Muscle of leg (tissue), 11 donors: ENCODE measurements around the gene LCN12. TPM values are rescaled to one million over a fixed set of nuclear protein-coding genes. Genes with fewer than 3 reads are reported as not detected.

Experiments used
- DNase-seq: peaks from one replicate; pipeline ENCODE4 v3.0.0; 2013
- H3K27ac ChIP-seq: one replicate; pipeline ENCODE4 v1.5.1; 2013; ENCODE audit warnings: mild to moderate bottlenecking, low read length, control low read depth
- H3K27me3 ChIP-seq: one replicate; pipeline ENCODE4 v1.6.1; 2013; ENCODE audit warnings: low read length; ENCODE audit not compliant: control insufficient read depth, insufficient read depth
- H3K36me3 ChIP-seq: one replicate; pipeline ENCODE4 v1.6.1; 2013; ENCODE audit warnings: low read length; ENCODE audit not compliant: control insufficient read depth, insufficient read depth
- H3K4me1 ChIP-seq: one replicate; pipeline ENCODE4 v1.6.1; 2013; ENCODE audit warnings: low read length; ENCODE audit not compliant: control insufficient read depth, insufficient read depth
- H3K4me3 ChIP-seq: one replicate; pipeline ENCODE4 v1.5.1; 2013; ENCODE audit warnings: low read length, control low read depth
- H3K9me3 ChIP-seq: replicated peaks from 2 replicates; pipeline ENCODE4 v1.6.1; 2013; ENCODE audit warnings: low read depth, low read length; ENCODE audit not compliant: control insufficient read depth
- WGBS: methylation state at CpG from one replicate; pipeline ENCODE4 v1.1.5; 2013; ENCODE audit warnings: missing lambda C conversion rate; ENCODE audit not compliant: insufficient coverage; 5-methylcytosine and 5-hydroxymethylcytosine counted together
- polyA plus RNA-seq, 8 donors: library from polyadenylated mRNA; unstranded; fragments of 120-200 nt; gene quantifications; one replicate each; pipeline versions ENCODE4 v1.2.1 to v1.2.3, GENCODE V29; 2013; ENCODE audit warnings: inconsistent platforms in 1 of 8, low replicate concordance in 1 of 8; ENCODE audit not compliant: insufficient read length in 8 of 8, insufficient read depth in 1 of 8
- total RNA-seq: library from RNA; stranded (reverse); fragments of 120-200 nt; gene quantifications from one replicate; pipeline ENCODE4 v1.2.4, GENCODE V29; 2013

LCN12 gene
- total and polyA plus RNA-seq, 9 donors = 0.10 to 5.3 (median 0.71) TPM; not detected in 1

DNA sequence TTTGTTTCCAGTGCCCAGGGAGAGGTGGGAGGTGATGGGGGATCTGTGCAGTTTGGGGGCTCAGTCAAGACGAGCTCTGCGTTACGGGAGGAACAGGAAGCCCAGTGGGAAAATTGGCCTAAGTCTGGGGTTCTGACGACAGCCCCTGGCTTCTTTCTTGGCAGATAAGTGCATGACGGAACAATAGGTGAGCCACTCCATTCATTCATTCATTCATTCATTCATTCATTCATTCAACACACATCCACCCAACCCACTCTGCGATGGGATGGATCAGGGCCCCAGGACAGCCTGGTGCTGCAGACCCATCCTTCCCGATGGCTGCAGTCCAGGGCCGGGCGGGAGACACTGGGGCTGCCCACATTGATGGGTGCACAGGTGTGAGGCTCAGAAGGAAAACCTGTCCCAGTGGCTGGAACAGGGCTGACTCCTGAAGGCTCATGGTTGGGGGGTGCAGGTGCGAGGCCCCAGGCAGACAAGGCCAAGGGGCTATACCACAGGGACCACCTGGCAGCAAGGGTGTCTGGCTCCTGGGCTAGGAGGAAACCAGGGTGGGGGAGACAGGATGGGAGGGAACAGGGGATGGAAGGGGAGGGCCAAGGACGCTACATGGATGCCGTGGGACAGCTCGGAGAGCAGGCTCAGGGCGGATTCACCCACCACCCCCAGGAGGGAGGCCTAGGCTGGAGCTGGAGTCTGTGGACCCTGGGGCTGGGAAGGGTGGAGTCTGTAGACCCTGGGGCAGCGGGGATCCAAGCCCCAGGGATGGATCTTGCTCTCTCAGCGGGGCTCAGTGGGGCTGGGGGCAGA is 28.8 kb downstream of the LCN12 start:
- peaks cover 31% of the 10 kb centered on the region for H3K4me1 ChIP-seq
- no peaks in the 10 kb centered on the region for H3K9me3 ChIP-seq
- no peaks in the 10 kb centered on the region for H3K36me3 ChIP-seq
- DNase-seq = no peak
- peaks cover 44% of the 10 kb centered on the region for H3K27me3 ChIP-seq
- H3K27ac ChIP-seq = no peak overlapping the region
- H3K4me3 ChIP-seq = no peak overlapping the region
- WGBS = 87% methylated on average over 9 of the region's 16 CpGs

DNA sequence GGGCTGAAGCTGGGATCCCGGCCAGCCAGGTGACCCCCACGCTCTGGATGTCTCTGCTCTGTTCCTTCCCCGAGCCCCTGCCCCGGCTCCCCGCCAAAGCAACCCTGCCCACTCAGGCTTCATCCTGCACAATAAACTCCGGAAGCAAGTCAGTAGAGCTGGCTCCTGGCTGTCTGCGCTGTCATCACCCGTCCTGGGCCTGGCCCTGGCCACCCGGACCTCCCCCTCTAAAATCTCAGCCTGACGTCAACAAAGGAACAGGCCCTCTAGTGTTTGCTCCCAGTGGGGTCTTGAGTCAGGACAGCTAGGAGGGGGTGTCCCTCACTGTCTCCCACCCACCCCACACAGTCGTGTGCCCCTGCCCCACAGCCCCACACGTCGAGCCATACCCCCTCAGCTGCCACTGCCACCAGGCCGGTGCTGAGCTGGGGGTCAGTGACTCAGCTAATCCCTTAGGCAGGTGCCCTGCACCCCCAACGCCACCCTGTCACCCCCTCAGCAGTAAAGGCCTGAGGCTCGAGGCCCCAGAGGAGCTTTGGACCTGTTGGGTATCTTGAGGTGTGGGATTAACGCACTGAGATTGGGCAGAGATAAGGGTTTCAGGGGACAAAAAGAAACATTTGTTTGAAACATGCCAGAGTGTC is 29.6 kb downstream of the LCN12 start:
- peaks cover 52% of the 10 kb centered on the region for H3K27me3 ChIP-seq
- no peaks in the 10 kb centered on the region for H3K9me3 ChIP-seq
- H3K36me3 ChIP-seq = no peaks in the 10 kb centered on the region
- H3K27ac ChIP-seq = no peak overlapping the region
- WGBS = 44% methylated on average over 9 of the region's 17 CpGs
- no peak overlapping the region for H3K4me3 ChIP-seq
- no peak for DNase-seq
- H3K4me1 ChIP-seq = peaks cover 24% of the 10 kb centered on the region

DNA sequence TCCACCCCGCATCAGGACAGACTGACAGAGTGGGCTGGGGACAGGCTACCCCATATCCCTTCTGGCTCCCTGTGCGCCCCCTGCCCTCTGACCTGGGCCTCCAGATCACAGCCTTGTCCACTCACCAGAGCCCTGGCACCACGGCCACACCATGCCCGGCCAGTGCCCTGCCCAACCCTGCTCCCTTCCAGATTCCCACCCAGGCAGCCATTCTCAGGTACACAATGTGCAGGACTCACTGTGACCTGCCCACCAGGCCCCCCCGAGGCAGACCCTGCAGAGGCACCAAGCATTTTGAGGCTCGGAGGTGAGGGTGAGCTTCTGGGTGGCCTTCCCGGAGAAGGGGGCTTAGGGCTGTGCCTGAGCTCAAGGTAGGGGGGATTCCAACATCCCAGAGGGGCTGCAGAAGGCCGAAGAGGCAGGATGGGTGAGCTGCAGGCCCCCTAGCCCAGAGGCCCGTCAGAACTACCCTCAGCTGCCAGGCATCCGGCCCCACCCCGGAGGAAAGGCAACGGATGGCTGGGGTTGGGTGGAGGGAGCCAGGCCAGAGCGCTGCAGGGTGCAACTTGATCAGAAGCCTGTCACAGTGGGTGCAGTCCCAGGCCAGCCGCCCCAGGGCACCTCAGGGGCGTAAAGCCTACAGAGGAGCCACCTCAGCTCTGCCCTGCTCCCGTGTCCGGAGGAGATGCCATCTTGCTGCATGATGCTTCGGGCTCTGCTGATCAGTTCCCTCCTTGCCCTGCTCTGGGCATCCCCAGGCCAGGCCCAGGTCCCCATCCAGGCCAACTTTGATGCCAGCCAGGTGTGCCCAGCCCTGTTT is 30.4 kb downstream of the LCN12 start, which contains the start of gene LCNL1:
Gene LCNL1, plus strand, starts transcription at position 762 of the 820 bp plus-strand sequence. CDS start 594 bp downstream, outside the sequence.
- Histone ChIP-seq H3K4me3 (no peak within 1 kb of the TSS), H3K9me3 (no peaks in the 10 kb centered on the region), H3K36me3 (no peaks in the 10 kb centered on the region), H3K27ac (no peak within 1 kb of the TSS), H3K27me3 (peaks cover 57% of the 10 kb centered on the region), H3K4me1 (peaks cover 16% of the 10 kb centered on the region)
- WGBS = 78% methylated on average over 16 of the region's 18 CpGs
- no peak for DNase-seq

DNA sequence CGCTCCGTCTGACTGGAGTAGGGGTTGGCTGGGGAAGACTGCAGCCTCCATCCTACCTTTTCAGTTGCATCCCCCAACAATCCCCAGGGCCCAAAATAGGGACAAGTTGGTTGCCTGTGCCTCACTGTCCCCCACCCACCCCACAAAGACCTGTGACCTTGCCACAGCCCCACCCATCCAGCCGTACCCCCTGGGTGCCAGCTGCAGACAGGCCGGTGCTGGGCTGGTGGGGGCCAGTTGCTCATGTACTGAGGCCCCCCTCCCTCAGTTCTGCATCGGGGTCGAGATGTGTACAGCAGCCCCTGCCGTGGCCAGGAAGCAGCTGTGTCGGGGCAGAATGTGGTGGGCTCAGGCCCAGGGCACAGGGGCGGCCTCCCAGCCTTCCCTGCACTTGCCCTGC is 31.1 kb downstream of the LCN12 start:
- Histone ChIP-seq H3K36me3 (no peaks in the 10 kb centered on the region), H3K27ac (no peak overlapping the region), H3K4me1 (peaks cover 9% of the 10 kb centered on the region), H3K4me3 (no peak overlapping the region), H3K27me3 (peaks cover 61% of the 10 kb centered on the region), H3K9me3 (no peaks in the 10 kb centered on the region)
- DNase-seq = no peak
- WGBS = 74% methylated on average over 7 of the region's 9 CpGs

DNA sequence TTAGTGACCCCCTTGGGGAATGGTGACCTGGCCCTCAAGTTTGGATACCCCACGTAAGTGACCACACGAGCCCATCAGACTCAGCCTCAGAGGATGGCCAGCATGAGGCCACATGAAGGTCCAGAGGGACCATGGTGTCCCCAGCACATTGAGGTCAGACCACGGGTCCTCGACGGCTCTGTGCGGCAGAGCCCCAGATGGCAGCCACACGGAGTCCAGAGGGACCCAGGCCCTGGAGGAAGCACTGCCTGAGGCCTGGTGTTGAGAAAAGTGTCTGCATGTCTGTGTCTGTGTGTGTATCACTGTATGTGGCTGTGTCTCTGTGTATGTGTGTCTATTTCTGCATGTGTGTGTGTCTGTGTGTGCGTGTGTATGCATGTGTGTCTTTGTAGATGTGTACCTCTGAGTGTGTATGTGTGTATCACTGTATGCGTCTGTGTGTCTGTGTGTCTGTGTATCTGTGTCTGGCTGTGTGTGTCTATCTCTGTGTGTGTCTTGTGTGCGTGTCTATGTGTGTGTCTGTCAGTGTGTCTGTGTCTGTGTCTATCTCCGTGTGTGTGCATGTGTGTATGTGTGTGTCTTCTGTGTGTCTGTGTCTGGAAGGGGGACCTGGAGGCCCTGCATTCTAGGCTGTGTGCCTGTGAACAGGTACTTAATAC is 31.7 kb downstream of the LCN12 start:
- H3K36me3 ChIP-seq = no peaks in the 10 kb centered on the region
- H3K4me1 ChIP-seq = peaks cover 9% of the 10 kb centered on the region
- H3K9me3 ChIP-seq = no peaks in the 10 kb centered on the region
- H3K27ac ChIP-seq = no peak overlapping the region
- no peak for DNase-seq
- peaks cover 64% of the 10 kb centered on the region for H3K27me3 ChIP-seq
- H3K4me3 ChIP-seq = no peak overlapping the region
- WGBS = 88% methylated on average over 2 of the region's 11 CpGs

DNA sequence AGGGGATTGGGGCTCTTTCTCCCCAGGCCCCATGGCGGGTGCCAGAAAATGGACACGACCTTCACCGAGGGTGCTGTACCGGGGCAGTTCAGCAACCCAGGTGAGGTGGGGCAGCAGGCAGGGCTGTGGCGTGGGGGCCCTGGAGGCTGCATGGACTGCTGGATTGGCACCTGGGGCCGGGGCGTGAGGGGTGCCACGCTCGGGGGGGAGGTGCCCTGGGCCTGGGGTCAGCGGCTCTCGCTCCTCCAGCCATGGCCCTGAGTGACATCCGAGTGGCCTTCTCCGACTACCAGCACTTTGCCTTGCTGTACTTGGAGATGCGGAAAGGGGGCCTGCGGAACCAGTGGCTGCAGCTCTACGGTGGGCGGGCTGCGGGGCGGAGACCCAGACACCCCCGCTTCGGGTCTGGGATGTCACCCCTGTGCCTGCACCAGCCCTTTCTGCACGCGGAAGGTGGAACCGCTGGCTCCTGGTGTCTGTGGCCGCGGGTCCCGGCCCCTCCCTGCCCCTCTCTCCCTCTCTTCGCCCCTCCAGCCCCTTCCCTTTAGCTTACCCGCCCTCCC is 32.5 kb downstream of the LCN12 start:
- WGBS = 27% methylated on average over 24 of the region's 29 CpGs
- H3K9me3 ChIP-seq = no peaks in the 10 kb centered on the region
- H3K27me3 ChIP-seq = peaks cover 64% of the 10 kb centered on the region
- H3K27ac ChIP-seq = no peak overlapping the region
- DNase-seq = no peak
- peaks cover 9% of the 10 kb centered on the region for H3K4me1 ChIP-seq
- H3K36me3 ChIP-seq = no peaks in the 10 kb centered on the region
- no peak overlapping the region for H3K4me3 ChIP-seq

DNA sequence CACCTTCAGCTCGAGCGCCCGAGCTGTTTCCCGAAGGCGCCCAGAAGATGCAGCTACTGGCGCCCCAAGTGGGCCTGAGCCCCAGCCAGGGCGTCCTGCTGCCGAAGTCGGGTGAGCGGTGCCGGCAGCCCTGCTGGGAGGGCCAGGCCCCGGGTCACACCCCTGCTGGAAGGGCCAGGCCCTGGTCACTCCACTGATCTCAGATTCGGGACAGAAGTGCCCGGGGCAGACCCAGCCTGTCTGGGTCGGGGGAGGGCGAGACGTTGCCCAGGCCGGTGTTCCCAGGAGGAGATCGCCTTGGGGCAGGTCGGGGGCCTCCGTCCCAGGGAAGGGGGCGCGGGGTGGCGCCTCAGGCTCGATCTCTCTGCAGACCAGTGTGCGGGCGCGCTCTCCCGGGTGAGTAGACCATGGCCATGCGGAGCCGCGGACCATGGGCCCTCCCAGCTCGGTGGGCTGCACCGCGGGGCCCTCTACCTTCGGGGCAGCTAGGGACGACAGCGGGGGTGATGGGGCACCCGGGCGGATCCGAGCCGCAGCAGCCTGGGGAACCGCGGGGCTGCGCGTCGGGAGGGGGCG is 33.0 kb downstream of the LCN12 start:
- no peak overlapping the region for H3K4me3 ChIP-seq
- peaks cover 9% of the 10 kb centered on the region for H3K4me1 ChIP-seq
- DNase-seq = no peak
- no peaks in the 10 kb centered on the region for H3K36me3 ChIP-seq
- WGBS = 5% methylated on average over 48 of the region's 48 CpGs
- H3K27me3 ChIP-seq = peaks cover 64% of the 10 kb centered on the region
- H3K27ac ChIP-seq = no peak overlapping the region
- H3K9me3 ChIP-seq = no peaks in the 10 kb centered on the region

DNA sequence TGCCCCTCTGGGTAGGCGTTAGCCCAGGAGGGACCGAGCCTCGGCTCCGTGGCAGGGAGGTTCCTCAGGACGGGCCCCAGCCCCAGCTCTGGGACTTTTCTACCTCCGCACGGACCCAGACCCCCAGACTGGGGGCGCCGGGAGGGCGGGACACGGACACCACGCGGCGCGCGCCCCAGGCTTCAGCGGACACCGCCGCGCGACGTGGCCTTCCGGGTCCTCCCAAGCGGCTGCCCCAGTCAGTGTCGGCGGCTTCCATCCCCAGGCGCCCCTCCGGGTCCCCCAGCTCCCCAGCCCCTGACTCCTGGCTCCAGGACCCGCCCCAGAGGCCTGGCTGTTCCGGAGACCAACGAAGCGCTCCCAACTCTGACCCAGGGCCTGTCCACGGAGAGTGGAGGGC is 33.8 kb downstream of the LCN12 start:
- H3K27ac ChIP-seq = no peak overlapping the region
- peaks cover 9% of the 10 kb centered on the region for H3K4me1 ChIP-seq
- H3K9me3 ChIP-seq = no peaks in the 10 kb centered on the region
- no peaks in the 10 kb centered on the region for H3K36me3 ChIP-seq
- H3K4me3 ChIP-seq = no peak overlapping the region
- 11% methylated on average over 33 of the region's 33 CpGs for WGBS
- DNase-seq = no peak
- H3K27me3 ChIP-seq = peaks cover 65% of the 10 kb centered on the region

DNA sequence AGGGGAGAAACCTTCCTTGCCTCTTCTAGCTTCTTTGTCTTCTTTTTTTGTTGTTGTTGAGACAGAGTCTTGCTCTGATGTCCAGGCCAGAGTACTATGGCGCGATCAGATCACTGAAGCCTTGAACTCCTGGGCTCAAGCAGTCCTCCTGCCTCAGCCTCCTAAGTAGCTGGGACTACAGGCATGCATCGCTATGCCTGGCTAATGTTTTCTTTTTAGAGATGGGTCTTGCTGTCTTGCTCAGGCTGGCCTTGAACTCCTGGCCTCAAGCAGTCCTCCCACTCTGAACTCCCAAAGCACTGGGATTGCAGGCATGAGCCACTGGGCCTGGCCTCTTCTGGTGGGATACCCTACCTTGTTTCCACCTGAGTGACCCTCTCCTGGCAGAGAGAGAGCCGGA is 36.8 kb downstream of the LCN12 start:
- DNase-seq = no peak
- 100% methylated on average over 1 of the region's 4 CpGs for WGBS
- H3K36me3 ChIP-seq = peaks cover 7% of the 10 kb centered on the region
- H3K4me3 ChIP-seq = no peak overlapping the region
- H3K27ac ChIP-seq = no peak overlapping the region
- peaks cover 57% of the 10 kb centered on the region for H3K27me3 ChIP-seq
- H3K9me3 ChIP-seq = no peaks in the 10 kb centered on the region
- H3K4me1 ChIP-seq = peaks cover 22% of the 10 kb centered on the region
